Fibroblast of lung (primary cell): ENCODE data around the gene DLX6. TPM values are rescaled to one million over a fixed set of nuclear protein-coding genes. Genes with fewer than 3 reads are reported as not detected.

ENCODE experiments used
- DNase-seq, 2 donors: peaks; one replicate each; pipeline versions ENCODE4 v3.0.0 to v3.0.0-alpha.2; 2010; ENCODE audit warnings: low read depth in 2 of 2
- H2AFZ ChIP-seq: 2 replicates; pipeline ENCODE4 v1.5.1; 2012; ENCODE audit warnings: low read length, control low read depth, inconsistent platforms
- H3K27ac ChIP-seq: 2 replicates; pipeline ENCODE4 v1.5.1; 2011; ENCODE audit warnings: low read length, control low read depth; ENCODE audit not compliant: insufficient read depth
- H3K27me3 ChIP-seq: 2 replicates; pipeline ENCODE4 v1.5.1; 2011; ENCODE audit warnings: mild to moderate bottlenecking, low read length; ENCODE audit not compliant: control insufficient read depth, insufficient read depth
- H3K36me3 ChIP-seq: 2 replicates; pipeline ENCODE4 v1.5.1; 2011; ENCODE audit warnings: low read length; ENCODE audit not compliant: control insufficient read depth, insufficient read depth
- H3K4me1 ChIP-seq: 2 replicates; pipeline ENCODE4 v1.5.1; 2011; ENCODE audit warnings: low read length; ENCODE audit not compliant: control insufficient read depth, insufficient read depth; ENCODE audit errors: extremely low read depth
- H3K4me2 ChIP-seq: 2 replicates; pipeline ENCODE4 v1.5.1; 2011; ENCODE audit warnings: low read length, control low read depth; ENCODE audit not compliant: insufficient read depth; ENCODE audit errors: extremely low read depth
- H3K4me3 ChIP-seq, 4 experiments: fragments of 200-600 bp in 1 of 4; sonication (generic) in 1 of 4; replicated peaks in 1 of 4; 2 replicates each; pipeline ENCODE4 v1.5.1; 2011 to 2016; ENCODE audit warnings: low read length in 4 of 4, low read depth in 3 of 4, mild to moderate bottlenecking in 3 of 4, control low read depth in 2 of 4, inconsistent platforms in 1 of 4, mixed read lengths in 1 of 4; ENCODE audit not compliant: insufficient read depth in 1 of 4; ENCODE audit errors: control extremely low read depth in 1 of 4
- H3K79me2 ChIP-seq: 2 replicates; pipeline ENCODE4 v1.5.1; 2012; ENCODE audit warnings: mild to moderate bottlenecking, low read length, inconsistent platforms; ENCODE audit not compliant: control insufficient read depth, insufficient read depth
- H3K9ac ChIP-seq: 2 replicates; pipeline ENCODE4 v1.5.1; 2011; ENCODE audit warnings: mild to moderate bottlenecking, low read length, control low read depth; ENCODE audit not compliant: insufficient read depth
- H3K9me3 ChIP-seq: 2 replicates; pipeline ENCODE4 v1.5.1; 2012; ENCODE audit warnings: low read depth, low read length; ENCODE audit not compliant: control insufficient read depth, insufficient read depth
- H4K20me1 ChIP-seq: 2 replicates; pipeline ENCODE4 v1.5.1; 2011; ENCODE audit warnings: low read length; ENCODE audit not compliant: control insufficient read depth, insufficient read depth; ENCODE audit errors: extremely low read depth
- EZH2 ChIP-seq: IDR thresholded peaks from 2 replicates; pipeline ENCODE4 v1.5.1; 2012; ENCODE audit warnings: low read length, control low read depth, mild to moderate bottlenecking; ENCODE audit errors: missing control alignments
- polyA plus RNA-seq, 2 donors: library from polyadenylated mRNA; depleted of rRNA in 1 of 2; stranded (reverse) in 1 of 2; unstranded in 1 of 2; fragments of >200 nt; gene quantifications; 2 replicates each; pipeline ENCODE4 v1.2.1, GENCODE V29; 2011 to 2012; ENCODE audit warnings: missing spikeins in 1 of 2
- total RNA-seq: library from RNA; depleted of rRNA; stranded (reverse); fragments of >200 nt; gene quantifications from 2 replicates; pipeline ENCODE4 v1.2.1, GENCODE V29; 2014
- TF ChIP-seq, protein P1 (sequence below), 2 donors: IDR thresholded peaks in 1 of 2; conservative IDR thresholded peaks in 1 of 2; 1 replicate in 1 of 2; 2 replicates in 1 of 2; pipeline ENCODE4 v1.5.1; 2011 to 2012; ENCODE audit warnings: low read length in 2 of 2, control low read depth in 1 of 2, inconsistent platforms in 1 of 2, low read depth in 1 of 2, mild to moderate bottlenecking in 1 of 2

Gene DLX6
- total and polyA plus RNA-seq, 2 donors (not counting 1 experiment from before 2014, with no cell fraction given), result under 0.01 TPM; not detected in 1

- H3K27me3 ChIP-seq, result peaks cover 64% of the 10 kb centered on the region
Measured at GRCh38 chr7:96993980-96994379, 11.4 kb upstream of the DLX6 start.

GRCh38 chr7:96995406-96996110, 9.8 kb upstream of the DLX6 start:
- Histone ChIP-seq H4K20me1 (no peaks in the 10 kb centered on the region), H2AFZ (no peak overlapping the region), H3K9ac (no peak overlapping the region), H3K4me2 (no peak overlapping the region), H3K36me3 (no peaks in the 10 kb centered on the region), H3K27ac (no peak overlapping the region), H3K27me3 (peaks cover 57% of the 10 kb centered on the region), H3K79me2 (no peaks in the 10 kb centered on the region), H3K9me3 (no peaks in the 10 kb centered on the region), H3K4me1 (no peaks in the 10 kb centered on the region), H3K4me3 (no peak overlapping the region)
- TF ChIP-seq, protein P1, sequence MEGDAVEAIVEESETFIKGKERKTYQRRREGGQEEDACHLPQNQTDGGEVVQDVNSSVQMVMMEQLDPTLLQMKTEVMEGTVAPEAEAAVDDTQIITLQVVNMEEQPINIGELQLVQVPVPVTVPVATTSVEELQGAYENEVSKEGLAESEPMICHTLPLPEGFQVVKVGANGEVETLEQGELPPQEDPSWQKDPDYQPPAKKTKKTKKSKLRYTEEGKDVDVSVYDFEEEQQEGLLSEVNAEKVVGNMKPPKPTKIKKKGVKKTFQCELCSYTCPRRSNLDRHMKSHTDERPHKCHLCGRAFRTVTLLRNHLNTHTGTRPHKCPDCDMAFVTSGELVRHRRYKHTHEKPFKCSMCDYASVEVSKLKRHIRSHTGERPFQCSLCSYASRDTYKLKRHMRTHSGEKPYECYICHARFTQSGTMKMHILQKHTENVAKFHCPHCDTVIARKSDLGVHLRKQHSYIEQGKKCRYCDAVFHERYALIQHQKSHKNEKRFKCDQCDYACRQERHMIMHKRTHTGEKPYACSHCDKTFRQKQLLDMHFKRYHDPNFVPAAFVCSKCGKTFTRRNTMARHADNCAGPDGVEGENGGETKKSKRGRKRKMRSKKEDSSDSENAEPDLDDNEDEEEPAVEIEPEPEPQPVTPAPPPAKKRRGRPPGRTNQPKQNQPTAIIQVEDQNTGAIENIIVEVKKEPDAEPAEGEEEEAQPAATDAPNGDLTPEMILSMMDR (conservative IDR thresholded peaks at IDR 0.05 in 1 of 2, IDR thresholded peaks at IDR 0.05 in 1 of 2; ENCODE audit: low read depth in 1 of 2, low read length in 2 of 2), result no peak
- no peak for TF ChIP-seq EZH2
- no peak for DNase-seq

More at GRCh38 chr7:96993980-96994379, 11.4 kb upstream of the DLX6 start:
- no peak for DNase-seq
- Histone ChIP-seq H3K27ac (no peak overlapping the region), H3K9me3 (no peaks in the 10 kb centered on the region), H3K9ac (no peak overlapping the region), H3K4me2 (no peak overlapping the region), H3K4me1 (no peaks in the 10 kb centered on the region), H2AFZ (no peak overlapping the region), H4K20me1 (no peaks in the 10 kb centered on the region), H3K4me3 (no peak overlapping the region), H3K36me3 (no peaks in the 10 kb centered on the region), H3K79me2 (no peaks in the 10 kb centered on the region)
- TF ChIP-seq, protein P1 (conservative IDR thresholded peaks at IDR 0.05 in 1 of 2, IDR thresholded peaks at IDR 0.05 in 1 of 2; ENCODE audit: low read depth in 1 of 2, low read length in 2 of 2), result no peak
- no peak for TF ChIP-seq EZH2

GRCh38 chr7:96996111-96996957, 9.0 kb upstream of the DLX6 start:
- H3K79me2 ChIP-seq, result no peaks in the 10 kb centered on the region
- H3K27me3 ChIP-seq, result peaks cover 60% of the 10 kb centered on the region
- no peak overlapping the region for H3K27ac ChIP-seq
- H3K36me3 ChIP-seq, result no peaks in the 10 kb centered on the region
- DNase-seq, result no peak
- H3K4me1 ChIP-seq, result no peaks in the 10 kb centered on the region
- TF ChIP-seq, protein P1 (conservative IDR thresholded peaks at IDR 0.05 in 1 of 2, IDR thresholded peaks at IDR 0.05 in 1 of 2; ENCODE audit: low read depth in 1 of 2, low read length in 2 of 2), result no peak
- TF ChIP-seq EZH2, result no peak
- no peak overlapping the region for H3K4me2 ChIP-seq
- no peak overlapping the region for H3K4me3 ChIP-seq
- no peaks in the 10 kb centered on the region for H3K9me3 ChIP-seq
- no peaks in the 10 kb centered on the region for H4K20me1 ChIP-seq
- H2AFZ ChIP-seq, result no peak overlapping the region
- H3K9ac ChIP-seq, result no peak overlapping the region
